ENCODE results near the gene PDE11A.

DNA sequence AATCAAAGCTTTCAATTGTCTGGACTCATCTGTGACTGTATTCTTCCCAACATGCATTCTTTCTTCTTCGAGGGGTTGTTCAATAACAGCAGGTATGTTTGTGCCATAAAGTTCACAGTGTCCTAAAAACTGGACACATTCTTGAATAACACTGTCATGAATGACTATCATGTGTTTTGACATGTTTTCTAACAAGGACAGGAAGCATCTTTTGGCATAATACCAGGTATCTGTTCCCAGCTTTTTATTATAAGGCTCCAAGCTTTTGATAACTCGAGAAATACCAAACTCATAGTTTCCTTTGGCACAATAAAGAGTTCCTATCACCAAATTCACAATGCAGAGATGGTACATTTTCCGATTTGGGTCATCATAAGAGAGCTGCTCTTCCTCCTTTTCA is 455.8 kb downstream of the PDE11A start:
- no peak for TF ChIP-seq POLR2A (IDR thresholded peaks at IDR 0.05)
- TF ChIP-seq, protein P1, sequence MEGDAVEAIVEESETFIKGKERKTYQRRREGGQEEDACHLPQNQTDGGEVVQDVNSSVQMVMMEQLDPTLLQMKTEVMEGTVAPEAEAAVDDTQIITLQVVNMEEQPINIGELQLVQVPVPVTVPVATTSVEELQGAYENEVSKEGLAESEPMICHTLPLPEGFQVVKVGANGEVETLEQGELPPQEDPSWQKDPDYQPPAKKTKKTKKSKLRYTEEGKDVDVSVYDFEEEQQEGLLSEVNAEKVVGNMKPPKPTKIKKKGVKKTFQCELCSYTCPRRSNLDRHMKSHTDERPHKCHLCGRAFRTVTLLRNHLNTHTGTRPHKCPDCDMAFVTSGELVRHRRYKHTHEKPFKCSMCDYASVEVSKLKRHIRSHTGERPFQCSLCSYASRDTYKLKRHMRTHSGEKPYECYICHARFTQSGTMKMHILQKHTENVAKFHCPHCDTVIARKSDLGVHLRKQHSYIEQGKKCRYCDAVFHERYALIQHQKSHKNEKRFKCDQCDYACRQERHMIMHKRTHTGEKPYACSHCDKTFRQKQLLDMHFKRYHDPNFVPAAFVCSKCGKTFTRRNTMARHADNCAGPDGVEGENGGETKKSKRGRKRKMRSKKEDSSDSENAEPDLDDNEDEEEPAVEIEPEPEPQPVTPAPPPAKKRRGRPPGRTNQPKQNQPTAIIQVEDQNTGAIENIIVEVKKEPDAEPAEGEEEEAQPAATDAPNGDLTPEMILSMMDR (IDR thresholded peaks at IDR 0.05) = no peak
- TF ChIP-seq EP300 (IDR thresholded peaks at IDR 0.05) = no peak
